ENCODE results near the gene SPTLC2.

SPTLC2 gene

GRCh38 chr14:77603654-77604255 lies 12.7 kb downstream of the SPTLC2 start:
- no peak overlapping the region for H3K4me3 ChIP-seq (replicated peaks; ENCODE audit: low read depth, low read length)
- no peak for DNase-seq (ENCODE audit: extremely low read depth, low read depth)
- peak; percentile 45 for TF ChIP-seq CTCF (IDR thresholded peaks at IDR 0.05; ENCODE audit: low read depth, low read length, missing control alignments)

- no peak for DNase-seq (ENCODE audit: extremely low read depth, low read depth)
- no peak for TF ChIP-seq CTCF (IDR thresholded peaks at IDR 0.05; ENCODE audit: low read depth, low read length, missing control alignments)
These were observed 13.4 kb downstream of the SPTLC2 start for GRCh38 chr14:77603031-77603430.

GRCh38 chr14:77601846-77602619 lies 14.4 kb downstream of the SPTLC2 start:
- no peak for DNase-seq (ENCODE audit: extremely low read depth, low read depth)
- no peak for TF ChIP-seq CTCF (IDR thresholded peaks at IDR 0.05; ENCODE audit: low read depth, low read length, missing control alignments)
- H3K4me3 ChIP-seq (replicated peaks; ENCODE audit: low read depth, low read length), result no peak overlapping the region

More at GRCh38 chr14:77603031-77603430, 13.4 kb downstream of the SPTLC2 start:
- H3K4me3 ChIP-seq (replicated peaks; ENCODE audit: low read depth, low read length), result no peak overlapping the region

DNA sequence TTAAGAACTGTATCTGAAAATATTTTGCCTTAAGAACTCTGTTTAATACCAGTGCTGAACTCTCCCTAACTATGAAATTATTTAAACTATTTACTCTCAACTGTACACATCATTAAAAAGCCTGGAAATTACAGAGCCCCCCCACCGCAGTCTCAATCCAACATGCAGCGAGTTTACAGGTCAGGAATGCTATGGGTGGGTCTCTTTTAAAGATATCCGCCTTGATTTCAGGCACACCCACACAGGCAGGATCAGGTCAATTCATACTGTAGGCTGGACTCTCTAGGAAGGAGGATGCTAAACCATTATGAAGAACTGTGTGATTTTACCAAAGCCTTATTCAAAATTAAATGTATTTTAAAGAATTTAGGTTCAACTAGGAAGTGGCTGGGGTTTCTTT lies 16.5 kb downstream of the SPTLC2 start:
- no peak overlapping the region for H3K4me3 ChIP-seq (replicated peaks; ENCODE audit: low read depth, low read length)
- DNase-seq (ENCODE audit: extremely low read depth, low read depth), result no peak
- no peak for TF ChIP-seq CTCF (IDR thresholded peaks at IDR 0.05; ENCODE audit: low read depth, low read length, missing control alignments)

DNA sequence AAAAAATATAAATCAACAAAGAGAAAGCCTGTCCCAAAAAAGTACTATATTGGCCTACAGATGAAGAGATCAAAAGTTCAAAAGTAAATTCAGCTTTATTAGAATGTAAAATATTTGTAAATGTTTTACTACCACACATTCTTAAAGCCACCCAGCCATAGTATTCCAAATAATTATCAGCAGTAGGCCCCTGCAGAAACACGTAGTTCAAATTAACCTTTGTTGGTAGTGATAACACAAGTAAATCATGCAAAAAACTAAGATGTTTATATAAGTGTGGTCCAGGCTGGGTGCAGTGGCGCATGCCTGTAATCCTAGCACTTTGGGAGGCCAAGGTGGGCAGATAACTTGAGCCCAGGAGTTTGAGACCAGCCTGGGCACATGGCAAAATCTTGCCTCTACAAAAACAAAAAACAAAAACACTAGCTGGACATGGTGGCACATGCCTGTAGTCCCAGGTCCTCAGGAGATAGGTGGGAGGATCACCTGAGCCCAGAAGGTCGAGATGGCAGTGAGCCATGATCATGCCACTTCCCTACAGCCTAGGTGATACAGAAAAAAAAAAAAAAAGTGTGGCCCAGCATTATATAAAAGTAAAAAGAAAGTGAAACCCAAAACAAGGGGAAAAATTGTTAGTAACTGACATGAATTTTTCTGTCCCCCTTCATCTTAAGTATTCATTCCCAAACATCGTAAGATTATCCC lies 17.9 kb downstream of the SPTLC2 start:
- no peak for TF ChIP-seq CTCF (IDR thresholded peaks at IDR 0.05; ENCODE audit: low read depth, low read length, missing control alignments)
- no peak overlapping the region for H3K4me3 ChIP-seq (replicated peaks; ENCODE audit: low read depth, low read length)
- DNase-seq (ENCODE audit: extremely low read depth, low read depth), result no peak

- DNase-seq (ENCODE audit: extremely low read depth, low read depth), result no peak
- no peak for TF ChIP-seq CTCF (IDR thresholded peaks at IDR 0.05; ENCODE audit: low read depth, low read length, missing control alignments)
- H3K4me3 ChIP-seq (replicated peaks; ENCODE audit: low read depth, low read length), result no peak overlapping the region
These were observed 22.9 kb downstream of the SPTLC2 start for GRCh38 chr14:77593501-77593961.
